Lower lobe of right lung (tissue), 2 donors: ENCODE measurements around the gene SENP2. TPM values are rescaled to one million over a fixed set of nuclear protein-coding genes. Genes with fewer than 3 reads are reported as not detected.
A peak's percentile ranks its signal among the peaks of the same experiment; 100 is the strongest.
"Not testable (repeated sequence)": the region's sequence is repeated elsewhere in the genome, so short reads cannot be mapped to it uniquely, and the experiment has no call there.

Experiments
- ATAC-seq, 2 donors: fragments of 200-7000 bp; cut with Tn5 transposase; one replicate each; pipeline ENCODE4 v1.9.1; 2020 to 2022; ENCODE audit warnings: mild to moderate bottlenecking in 2 of 2, moderate library complexity in 2 of 2
- DNase-seq: peaks from one replicate; pipeline ENCODE4 v3.0.0-alpha.2; 2020
- H3K27ac ChIP-seq: fragments of 200-600 bp; one replicate; pipeline ENCODE4 v1.8.0; 2022
- H3K27me3 ChIP-seq: fragments of 200-600 bp; one replicate; pipeline ENCODE4 v1.8.0; 2022; ENCODE audit warnings: low read depth
- H3K36me3 ChIP-seq: fragments of 200-600 bp; one replicate; pipeline ENCODE4 v1.8.0; 2022; ENCODE audit warnings: mild to moderate bottlenecking
- H3K4me1 ChIP-seq: fragments of 200-600 bp; one replicate; pipeline ENCODE4 v1.8.0; 2022
- H3K4me3 ChIP-seq: fragments of 200-600 bp; one replicate; pipeline ENCODE4 v1.8.0; 2022; ENCODE audit warnings: mild to moderate bottlenecking
- H3K9me3 ChIP-seq: fragments of 200-600 bp; one replicate; pipeline ENCODE4 v1.8.0; 2022
- intact Hi-C: fragments of 100-400 bp; cut with DNase I; formaldehyde crosslinking; loops from one replicate; pipeline ENCODE4 v1.11.0; 2022
- total RNA-seq: library from RNA; stranded (reverse); fragmentation: NEBNext Ultra II Directional; extraction: Animal tissue kit (Norgen Biotek cat#: 25700); gene quantifications from one replicate; pipeline ENCODE4 v1.2.1, GENCODE V29; 2021
- TF ChIP-seq, protein P1 (sequence below): fragments of 200-600 bp; IDR thresholded peaks from one replicate; pipeline ENCODE4 v1.8.0; 2022; ENCODE audit warnings: antibody characterized with exemption, mild to moderate bottlenecking
- donor health status: DM: no; HTN: yes; CAD: no; lungs with severe emphysema.

SENP2 gene
- total RNA-seq, 1 donor from 2014 or later: 36.5 TPM

GRCh38 chr3:185575108-185575869 is 10.8 kb upstream of the SENP2 start:
- TF ChIP-seq, protein P1, sequence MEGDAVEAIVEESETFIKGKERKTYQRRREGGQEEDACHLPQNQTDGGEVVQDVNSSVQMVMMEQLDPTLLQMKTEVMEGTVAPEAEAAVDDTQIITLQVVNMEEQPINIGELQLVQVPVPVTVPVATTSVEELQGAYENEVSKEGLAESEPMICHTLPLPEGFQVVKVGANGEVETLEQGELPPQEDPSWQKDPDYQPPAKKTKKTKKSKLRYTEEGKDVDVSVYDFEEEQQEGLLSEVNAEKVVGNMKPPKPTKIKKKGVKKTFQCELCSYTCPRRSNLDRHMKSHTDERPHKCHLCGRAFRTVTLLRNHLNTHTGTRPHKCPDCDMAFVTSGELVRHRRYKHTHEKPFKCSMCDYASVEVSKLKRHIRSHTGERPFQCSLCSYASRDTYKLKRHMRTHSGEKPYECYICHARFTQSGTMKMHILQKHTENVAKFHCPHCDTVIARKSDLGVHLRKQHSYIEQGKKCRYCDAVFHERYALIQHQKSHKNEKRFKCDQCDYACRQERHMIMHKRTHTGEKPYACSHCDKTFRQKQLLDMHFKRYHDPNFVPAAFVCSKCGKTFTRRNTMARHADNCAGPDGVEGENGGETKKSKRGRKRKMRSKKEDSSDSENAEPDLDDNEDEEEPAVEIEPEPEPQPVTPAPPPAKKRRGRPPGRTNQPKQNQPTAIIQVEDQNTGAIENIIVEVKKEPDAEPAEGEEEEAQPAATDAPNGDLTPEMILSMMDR: peak; percentile 60
- H3K4me3 ChIP-seq, DNase-seq, H3K27me3 ChIP-seq, H3K36me3 ChIP-seq, H3K9me3 ChIP-seq, H3K4me1 ChIP-seq, intact Hi-C loops: not testable (repeated sequence)
- peak; percentile 83 to 85 for ATAC-seq
- H3K27ac ChIP-seq: peak overlapping the region; percentile 53

DNA sequence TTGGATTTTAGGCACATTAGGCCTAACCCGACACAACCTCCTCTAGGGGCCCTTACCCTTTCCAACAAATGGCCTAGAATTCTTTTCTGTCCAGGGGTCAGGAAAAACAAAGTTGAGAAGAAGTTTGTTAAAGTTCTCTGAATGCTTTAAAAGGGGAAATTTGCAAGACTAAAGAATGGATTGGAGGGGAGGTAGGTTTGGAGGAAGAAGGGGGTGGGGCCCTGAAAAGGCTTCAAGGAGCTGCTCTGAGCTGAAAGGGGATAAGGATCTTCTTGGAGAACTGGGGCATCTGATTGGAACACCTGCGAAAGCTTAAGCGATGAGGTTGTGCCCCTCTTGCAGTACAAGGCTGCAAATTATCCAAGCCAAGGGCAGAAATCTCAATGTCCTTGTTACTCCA is 3.9 kb upstream of the SENP2 start:
- intact Hi-C loops: no loop called here

GRCh38 chr3:185582871-185583270 is 3.2 kb upstream of the SENP2 start:
- Histone ChIP-seq H3K4me1 (peaks cover 17% of the 10 kb centered on the region), H3K36me3 (no peaks in the 10 kb centered on the region), H3K4me3 (no peak overlapping the region), H3K27me3 (no peaks in the 10 kb centered on the region), H3K9me3 (no peaks in the 10 kb centered on the region), H3K27ac (no peak overlapping the region)
- DNase-seq (no peak), ATAC-seq (no peak)
- TF ChIP-seq, protein P1: no peak
- intact Hi-C loops: no loop called here

More for the DNA sequence above, 3.9 kb upstream of the SENP2 start:
- no peak overlapping the region for H3K4me3 ChIP-seq
- DNase-seq (no peak), ATAC-seq (no peak)
- H3K27me3 ChIP-seq: no peaks in the 10 kb centered on the region
- no peak overlapping the region for H3K27ac ChIP-seq
- peaks cover 13% of the 10 kb centered on the region for H3K4me1 ChIP-seq
- H3K9me3 ChIP-seq: no peaks in the 10 kb centered on the region
- TF ChIP-seq, protein P1: no peak
- H3K36me3 ChIP-seq: no peaks in the 10 kb centered on the region

- intact Hi-C loops: no loop called here
- DNase-seq: no peak
- TF ChIP-seq, protein P1: no peak
Measured at GRCh38 chr3:185583925-185584324, 2.2 kb upstream of the SENP2 start.

DNA sequence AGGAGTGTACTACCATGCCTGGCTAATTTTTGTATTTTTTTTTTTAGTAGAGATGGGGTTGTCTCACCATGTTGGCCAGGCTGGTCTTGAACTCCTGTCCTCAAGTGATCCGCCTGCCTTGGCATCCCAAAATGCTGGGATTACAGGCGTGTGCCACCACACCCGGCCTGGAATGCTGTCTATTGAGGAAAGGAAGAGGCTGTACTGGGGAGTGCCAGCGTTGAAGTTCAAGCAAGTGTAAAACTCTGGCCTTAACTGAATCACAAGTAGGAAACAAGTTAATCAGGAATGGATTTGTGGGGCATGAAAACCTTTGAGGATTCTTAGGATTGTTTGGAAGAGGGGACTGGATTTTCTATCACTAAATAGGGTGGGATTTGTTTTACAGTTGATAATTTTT is 1.4 kb upstream of the SENP2 start:
- no peaks in the 10 kb centered on the region for H3K27me3 ChIP-seq
- H3K4me1 ChIP-seq: peaks cover 26% of the 10 kb centered on the region
- DNase-seq (no peak), ATAC-seq (no peak)
- H3K27ac ChIP-seq: no peak overlapping the region
- no peaks in the 10 kb centered on the region for H3K36me3 ChIP-seq
- no peak overlapping the region for H3K4me3 ChIP-seq
- intact Hi-C loops: no loop called here
- no peaks in the 10 kb centered on the region for H3K9me3 ChIP-seq
- TF ChIP-seq, protein P1: no peak

More at GRCh38 chr3:185583925-185584324, 2.2 kb upstream of the SENP2 start:
- H3K4me1 ChIP-seq: peaks cover 26% of the 10 kb centered on the region
- no peak for ATAC-seq
- no peaks in the 10 kb centered on the region for H3K27me3 ChIP-seq
- no peak overlapping the region for H3K27ac ChIP-seq
- no peaks in the 10 kb centered on the region for H3K9me3 ChIP-seq
- H3K4me3 ChIP-seq: no peak overlapping the region
- no peaks in the 10 kb centered on the region for H3K36me3 ChIP-seq
